HL-60 (cell line): ENCODE data around the gene ATF7IP.

Experiments
- DNase-seq, 2 experiments: peaks; one replicate each; pipeline ENCODE4 v3.0.0-alpha.2; 2010 to 2020; ENCODE audit warnings: low read depth in 1 of 2, low spot score in 1 of 2
- H3K27ac ChIP-seq: fragments of 250-450 bp; sonication (Bioruptor Pico); replicated peaks from 2 replicates; pipeline ENCODE4 v1.5.1; 2020; ENCODE audit warnings: mild to moderate bottlenecking, moderate library complexity
- H3K27me3 ChIP-seq: fragments of 250-450 bp; sonication (Bioruptor Pico); 2 replicates; pipeline ENCODE4 v1.5.1; 2021; ENCODE audit warnings: mild to moderate bottlenecking, moderate library complexity; ENCODE audit not compliant: insufficient read depth, poor library complexity, severe bottlenecking
- H3K4me3 ChIP-seq: replicated peaks from 2 replicates; pipeline ENCODE4 v1.5.1; 2011; ENCODE audit warnings: mild to moderate bottlenecking, control low read depth, low read length; ENCODE audit not compliant: insufficient read depth
- CTCF ChIP-seq: IDR thresholded peaks from one replicate; pipeline ENCODE4 v1.5.1; 2011; ENCODE audit warnings: low read length, control low read depth, inconsistent platforms; ENCODE audit not compliant: insufficient read depth
- GABPA ChIP-seq: IDR thresholded peaks from 2 replicates; pipeline ENCODE4 v1.6.1; 2012; ENCODE audit warnings: low read depth
- POLR2AphosphoS5 ChIP-seq: IDR thresholded peaks from 2 replicates; pipeline ENCODE4 v1.6.1; 2012; ENCODE audit warnings: low read depth
- REST ChIP-seq: IDR thresholded peaks from 2 replicates; pipeline ENCODE4 v1.6.1; 2012; ENCODE audit warnings: low read depth; ENCODE audit not compliant: insufficient replicate concordance
- SPI1 ChIP-seq: IDR thresholded peaks from 2 replicates; pipeline ENCODE4 v1.6.1; 2012; ENCODE audit warnings: low read depth, mild to moderate bottlenecking, borderline replicate concordance

Gene ATF7IP

GRCh38 chr12:14442221-14442881 lies 76.9 kb downstream of the ATF7IP start:
- TF ChIP-seq POLR2AphosphoS5 = no peak
- no peak for TF ChIP-seq GABPA
- TF ChIP-seq CTCF = no peak
- no peak for TF ChIP-seq REST
- TF ChIP-seq SPI1 = no peak
- DNase-seq = peak; percentile 33 to 63
- H3K4me3 ChIP-seq = no peak overlapping the region
- peak overlapping the region; percentile 23 for H3K27ac ChIP-seq
- H3K27me3 ChIP-seq = no peaks in the 10 kb centered on the region

- Histone ChIP-seq H3K4me3 (no peak overlapping the region), H3K27me3 (no peaks in the 10 kb centered on the region), H3K27ac (no peak overlapping the region)
- DNase-seq = no peak
- no peak for TF ChIP-seq GABPA
- TF ChIP-seq REST = no peak
- no peak for TF ChIP-seq POLR2AphosphoS5
- no peak for TF ChIP-seq CTCF
- no peak for TF ChIP-seq SPI1
Measured at GRCh38 chr12:14443531-14443930, 78.0 kb downstream of the ATF7IP start.

GRCh38 chr12:14450479-14450878 lies 85.0 kb downstream of the ATF7IP start:
- H3K4me3 ChIP-seq = no peak overlapping the region
- no peak for DNase-seq
- H3K27me3 ChIP-seq = no peaks in the 10 kb centered on the region
- TF ChIP-seq POLR2AphosphoS5 (no peak), REST (no peak), GABPA (no peak), SPI1 (no peak), CTCF (no peak)
- H3K27ac ChIP-seq = no peak overlapping the region
